GM23338 (cell line): ENCODE measurements around the gene ADCY5.

Experiments used
- CREB1 ChIP-seq: fragments of 250-450 bp; sonication (Bioruptor Pico); IDR thresholded peaks from 2 replicates; pipeline ENCODE4 v1.5.0; 2020; ENCODE audit warnings: low read depth, mild to moderate bottlenecking, moderate library complexity
- CTCF ChIP-seq, 2 experiments: fragments of 200-600 bp in 1 of 2; sonication (generic) in 1 of 2; conservative IDR thresholded peaks; 2 replicates each; pipeline versions ENCODE4 v1.5.1 to v1.6.1; 2016 to 2017; ENCODE audit warnings: antibody characterized with exemption in 2 of 2, low read depth in 2 of 2, mild to moderate bottlenecking in 2 of 2, moderate library complexity in 1 of 2
- ETS1 ChIP-seq: IDR thresholded peaks from 2 replicates; pipeline ENCODE4 v1.6.1; 2016; ENCODE audit warnings: antibody characterized with exemption
- EZH2 ChIP-seq: fragments of 200-600 bp; sonication (generic); IDR thresholded peaks from one replicate; pipeline ENCODE4 v1.8.0; 2017; ENCODE audit warnings: antibody characterized with exemption, mild to moderate bottlenecking, low read depth; ENCODE audit not compliant: unreplicated experiment
- EZH2phosphoT487 ChIP-seq: fragments of 200-600 bp; sonication (generic); IDR thresholded peaks from one replicate; pipeline ENCODE4 v1.8.1; 2018; ENCODE audit warnings: antibody characterized with exemption; ENCODE audit not compliant: unreplicated experiment
- JUNB ChIP-seq: IDR thresholded peaks from one replicate; pipeline ENCODE4 v1.6.1; 2016; ENCODE audit warnings: antibody characterized with exemption; ENCODE audit not compliant: unreplicated experiment
- NANOG ChIP-seq: IDR thresholded peaks from 2 replicates; pipeline ENCODE4 v1.6.1; 2016; ENCODE audit warnings: antibody characterized with exemption, borderline replicate concordance
- POLR2AphosphoS5 ChIP-seq: IDR thresholded peaks from 2 replicates; pipeline ENCODE4 v1.6.1; 2016; ENCODE audit warnings: antibody characterized with exemption, low read depth
- REST ChIP-seq: IDR thresholded peaks from one replicate; pipeline ENCODE4 v1.6.1; 2018; ENCODE audit warnings: antibody characterized with exemption; ENCODE audit not compliant: unreplicated experiment
- STAT1 ChIP-seq: IDR thresholded peaks from one replicate; pipeline ENCODE4 v1.6.1; 2016; ENCODE audit warnings: antibody characterized with exemption; ENCODE audit not compliant: unreplicated experiment
- ZNF114 ChIP-seq: fragments of 250-450 bp; sonication (Bioruptor Pico); IDR thresholded peaks from 2 replicates; pipeline ENCODE4 v1.5.0; 2020; ENCODE audit warnings: mild to moderate bottlenecking, moderate library complexity
- ZNF331 ChIP-seq: fragments of 250-450 bp; sonication (Bioruptor Pico); IDR thresholded peaks from 2 replicates; pipeline ENCODE4 v1.5.0; 2020; ENCODE audit warnings: low read depth, mild to moderate bottlenecking, moderate library complexity
- ZNF462 ChIP-seq: fragments of 250-450 bp; sonication (Bioruptor Pico); IDR thresholded peaks from 2 replicates; pipeline ENCODE4 v1.5.0; 2020; ENCODE audit warnings: mild to moderate bottlenecking, moderate library complexity

GRCh38 chr3:123467046-123467445 is 18.2 kb upstream of the ADCY5 start:
- TF ChIP-seq CTCF (conservative IDR thresholded peaks at IDR 0.05; ENCODE audit: low read depth in 2 of 2) (no peak), ZNF114 (CRISPR knock-in tag) (no peak), EZH2 (no peak), REST (no peak), POLR2AphosphoS5 (no peak), CREB1 (no peak), STAT1 (no peak), ETS1 (no peak), EZH2phosphoT487 (no peak), JUNB (no peak), ZNF331 (CRISPR knock-in tag) (no peak), NANOG (no peak), ZNF462 (CRISPR knock-in tag) (no peak)
